ENCODE data around the gene HOXA13.

- no peak for TF ChIP-seq POLR2AphosphoS5 (IDR thresholded peaks at IDR 0.05; ENCODE audit: low read depth, low read length)
- no peak for TF ChIP-seq CTCF (IDR thresholded peaks at IDR 0.05)
- no peak for TF ChIP-seq CHD2 (IDR thresholded peaks at IDR 0.05; ENCODE audit: low read length, partially characterized antibody)
- no peak for TF ChIP-seq USF1 (IDR thresholded peaks at IDR 0.05; ENCODE audit: borderline replicate concordance, low read depth)
- TF ChIP-seq MEF2A (IDR thresholded peaks at IDR 0.05; ENCODE audit: borderline replicate concordance, low read depth), result no peak
- TF ChIP-seq TEAD4 (IDR thresholded peaks at IDR 0.05; ENCODE audit: borderline replicate concordance, insufficient read depth), result no peak
- no peak for TF ChIP-seq TAF1 (IDR thresholded peaks at IDR 0.05; ENCODE audit: borderline replicate concordance, low read depth, low read length)
- no peak for TF ChIP-seq MAX (IDR thresholded peaks at IDR 0.05; ENCODE audit: low read depth)
These were observed 17.5 kb downstream of the HOXA13 start for GRCh38 chr7:27182285-27182841.

Measured in SK-N-SH (cell line).